GM12878 (cell line): ENCODE results near the gene HOXD10.

Experiments used
- CTCF ChIP-seq, 3 experiments: IDR thresholded peaks in 2 of 3; conservative IDR thresholded peaks in 1 of 3; 2 replicates each; pipeline ENCODE4 v1.5.1; 2011; ENCODE audit warnings: low read depth in 3 of 3, low read length in 3 of 3, mild to moderate bottlenecking in 3 of 3, control low read depth in 2 of 3, moderate library complexity in 2 of 3, inconsistent platforms in 1 of 3, mixed read lengths in 1 of 3; ENCODE audit not compliant: control insufficient read depth in 2 of 3, insufficient read depth in 1 of 3; ENCODE audit errors: extremely low read depth in 1 of 3
- EP300 ChIP-seq, 2 experiments: fragments of 150-350 bp in 1 of 2; IDR thresholded peaks; 2 replicates each; pipeline ENCODE4 v1.6.1; 2011 to 2012; ENCODE audit warnings: low read depth in 2 of 2, low read length in 2 of 2, borderline replicate concordance in 1 of 2, improper control_type of control experiment in 1 of 2, inconsistent platforms in 1 of 2; ENCODE audit not compliant: control insufficient read depth in 1 of 2
- EZH2 ChIP-seq: IDR thresholded peaks from 2 replicates; pipeline ENCODE4 v1.6.1; 2012; ENCODE audit warnings: low read depth, mild to moderate bottlenecking, control low read depth, inconsistent platforms, low read length, borderline replicate concordance; ENCODE audit not compliant: control insufficient read depth
- JUND ChIP-seq: IDR thresholded peaks from 2 replicates; pipeline ENCODE4 v1.6.1; 2012; ENCODE audit warnings: low read depth, mild to moderate bottlenecking, low read length, improper control_type of control experiment, moderate library complexity
- MEF2A ChIP-seq: IDR thresholded peaks from 2 replicates; pipeline ENCODE4 v1.6.1; 2011; ENCODE audit warnings: low read depth, mild to moderate bottlenecking, low read length, moderate library complexity; ENCODE audit not compliant: insufficient read depth
- POLR2A ChIP-seq: IDR thresholded peaks from 2 replicates; pipeline ENCODE4 v1.6.1; 2011; ENCODE audit warnings: low read depth, mild to moderate bottlenecking, low read length
- TBL1XR1 ChIP-seq: IDR thresholded peaks from 2 replicates; pipeline ENCODE4 v1.6.1; 2012; ENCODE audit warnings: low read depth, low read length, improper control_type of control experiment
- ZBTB33 ChIP-seq: fragments of 450-650 bp; IDR thresholded peaks from 2 replicates; pipeline ENCODE4 v1.6.1; 2017; ENCODE audit warnings: mild to moderate bottlenecking

GRCh38 chr2:176160986-176161824, 44.6 kb downstream of the HOXD10 start:
- no peak for TF ChIP-seq MEF2A
- TF ChIP-seq CTCF (IDR thresholded peaks at IDR 0.05 in 2 of 3, conservative IDR thresholded peaks at IDR 0.05 in 1 of 3; ENCODE audit: control insufficient read depth in 2 of 3, extremely low read depth in 1 of 3, insufficient read depth in 1 of 3, low read depth in 3 of 3, low read length in 3 of 3), result no peak
- no peak for TF ChIP-seq EZH2
- no peak for TF ChIP-seq ZBTB33
- no peak for TF ChIP-seq JUND
- TF ChIP-seq POLR2A, result no peak
- TF ChIP-seq EP300 (IDR thresholded peaks at IDR 0.05; ENCODE audit: borderline replicate concordance in 1 of 2, control insufficient read depth in 1 of 2, low read depth in 2 of 2, low read length in 2 of 2), result no peak
- TF ChIP-seq TBL1XR1, result no peak
